ENCODE data around the gene ANKHD1. TPM values are rescaled to one million over a fixed set of nuclear protein-coding genes. Genes with fewer than 3 reads are reported as not detected.

The ANKHD1 gene
- polyA plus RNA-seq, 1 of the 3 experiments (the other 2 are of a cell fraction): 26.7 TPM

DNA sequence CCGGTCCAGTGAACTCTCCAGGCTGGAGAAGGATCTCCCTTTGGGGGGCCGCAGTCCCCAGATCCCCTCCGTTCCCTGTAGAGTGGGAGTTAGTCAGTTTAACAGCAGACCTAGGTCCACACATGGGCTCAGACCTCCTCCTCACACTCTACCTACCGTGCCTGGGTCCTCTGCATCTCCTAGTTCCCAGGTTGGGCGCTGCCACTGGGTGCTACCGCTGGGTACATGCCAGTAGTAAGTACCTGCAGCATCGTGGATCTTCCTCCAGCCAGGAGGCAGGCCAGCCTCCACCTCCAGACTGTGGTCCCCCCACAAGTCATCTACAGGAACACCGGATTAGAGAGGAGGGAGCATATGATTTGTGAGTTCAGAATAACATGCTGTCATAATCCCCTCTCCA, 162.0 kb downstream of the ANKHD1 start (continued):
- TF ChIP-seq FOXM1 (IDR thresholded peaks at IDR 0.05; ENCODE audit: low read depth): no peak
- no peak for TF ChIP-seq GATA2 (CRISPR knock-in tag; IDR thresholded peaks at IDR 0.05)
- TF ChIP-seq, protein P1, sequence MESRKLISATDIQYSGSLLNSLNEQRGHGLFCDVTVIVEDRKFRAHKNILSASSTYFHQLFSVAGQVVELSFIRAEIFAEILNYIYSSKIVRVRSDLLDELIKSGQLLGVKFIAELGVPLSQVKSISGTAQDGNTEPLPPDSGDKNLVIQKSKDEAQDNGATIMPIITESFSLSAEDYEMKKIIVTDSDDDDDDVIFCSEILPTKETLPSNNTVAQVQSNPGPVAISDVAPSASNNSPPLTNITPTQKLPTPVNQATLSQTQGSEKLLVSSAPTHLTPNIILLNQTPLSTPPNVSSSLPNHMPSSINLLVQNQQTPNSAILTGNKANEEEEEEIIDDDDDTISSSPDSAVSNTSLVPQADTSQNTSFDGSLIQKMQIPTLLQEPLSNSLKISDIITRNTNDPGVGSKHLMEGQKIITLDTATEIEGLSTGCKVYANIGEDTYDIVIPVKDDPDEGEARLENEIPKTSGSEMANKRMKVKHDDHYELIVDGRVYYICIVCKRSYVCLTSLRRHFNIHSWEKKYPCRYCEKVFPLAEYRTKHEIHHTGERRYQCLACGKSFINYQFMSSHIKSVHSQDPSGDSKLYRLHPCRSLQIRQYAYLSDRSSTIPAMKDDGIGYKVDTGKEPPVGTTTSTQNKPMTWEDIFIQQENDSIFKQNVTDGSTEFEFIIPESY (IDR thresholded peaks at IDR 0.05; ENCODE audit: borderline replicate concordance, low read depth): no peak

DNA sequence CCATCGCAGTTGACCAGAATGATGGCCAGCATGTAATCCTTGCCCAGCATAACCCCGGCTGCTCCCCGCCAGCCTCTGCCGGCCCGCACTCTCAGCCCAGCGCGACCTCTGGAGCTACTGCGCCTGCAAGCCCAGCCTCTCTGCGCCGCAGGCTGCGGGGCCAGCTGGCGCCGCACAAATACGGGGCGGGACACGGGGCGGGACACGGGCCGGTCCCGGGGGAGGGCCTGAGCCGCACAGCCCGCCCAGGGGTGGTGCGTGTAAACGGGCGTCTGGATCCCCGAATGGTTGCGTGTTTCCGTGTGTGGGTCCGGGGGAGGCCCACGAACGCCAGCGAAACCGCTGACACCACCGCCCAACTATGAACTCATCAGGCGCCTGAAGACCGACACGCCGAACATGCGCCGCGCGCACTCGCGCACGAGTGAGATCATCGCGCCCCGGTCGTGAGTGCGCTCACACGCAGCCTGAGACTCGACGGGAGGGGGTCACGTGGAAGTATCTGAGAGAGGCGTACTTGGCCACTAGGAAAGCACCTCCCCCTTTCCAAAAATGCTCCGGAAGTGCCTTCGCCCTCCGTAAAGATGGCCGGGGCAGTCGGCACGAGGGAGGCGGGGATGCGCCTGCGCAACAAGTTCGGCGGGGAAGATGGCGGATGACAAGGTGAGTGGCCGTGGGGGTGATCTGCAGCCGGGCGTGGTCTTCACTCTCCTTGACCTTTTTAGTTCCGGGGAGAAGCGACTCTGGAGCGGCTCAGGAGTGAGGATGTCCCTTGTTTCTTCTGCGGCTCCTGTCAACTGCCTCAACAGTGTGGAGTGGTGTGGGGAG, 162.8 kb downstream of the ANKHD1 start, which contains the start of the genes APBB3 and SLC35A4:
Gene APBB3, minus strand, starts transcription at position 403 of the 828 bp plus-strand sequence. Its CDS starts 353 bp downstream, at position 50.
Gene SLC35A4, plus strand, starts transcription at position 633 of the 828 bp plus-strand sequence. CDS start 2,342 bp downstream, outside the sequence.
- ChIA-PET CTCF (interaction anchor here (0.8 to 1.4 kb wide), 4 partner anchors 74 to 163 kb away, joined by 3 to 5 read pairs (median 3); no protein-coding TSS in a partner anchor), POLR2A (interaction anchor here (0.6 to 1.9 kb wide), 5 partner anchors 12 to 163 kb away, joined by 3 to 8 read pairs (median 4); partner anchors contain the start of genes EIF4EBP3, IK and NDUFA2)
- H2AFZ ChIP-seq (ENCODE audit: low read depth): peak within 1 kb of the TSS; percentile 78
- peak within 1 kb of the TSS; percentile 85 to 97 for H3K4me3 ChIP-seq (ENCODE audit: low read depth in 2 of 2, low read length in 1 of 2)
- no peaks in the 10 kb centered on the region for H3K27me3 ChIP-seq (ENCODE audit: insufficient read depth)
- peak; percentile 96 for DNase-seq
- H3K9ac ChIP-seq: peak within 1 kb of the TSS; percentile 80
- peaks cover 28% of the 10 kb centered on the region for H3K79me2 ChIP-seq (ENCODE audit: insufficient read depth)
- no peaks in the 10 kb centered on the region for H4K20me1 ChIP-seq (ENCODE audit: insufficient read depth)
- 1% methylated on average over 24 of the region's 74 CpGs for WGBS (ENCODE audit: low lambda C conversion rate)
- peaks cover 3 to 20% of the 10 kb centered on the region in 2 experiments; a peak in 1 of 4 replicates for H3K4me1 ChIP-seq (ENCODE audit: control insufficient read depth in 1 of 2, insufficient read depth in 2 of 2, low read depth in 1 of 2, low read length in 1 of 2)
- H3K4me2 ChIP-seq: peak within 1 kb of the TSS; percentile 77
- H3K27ac ChIP-seq (ENCODE audit: low read depth in 2 of 2, low read length in 1 of 2): peak within 1 kb of the TSS; percentile 90 to 94
- H3F3A ChIP-seq (replicated peaks; ENCODE audit: insufficient read depth): peaks cover 5% of the 10 kb centered on the region
- H3K9me3 ChIP-seq: no peaks in the 10 kb centered on the region
- H3K36me3 ChIP-seq (replicated peaks in 1 of 2; ENCODE audit: control insufficient read depth in 1 of 2, insufficient read depth in 2 of 2, low read length in 1 of 2): peaks cover 8 to 43% of the 10 kb centered on the region in 2 experiments
- no peaks in the 10 kb centered on the region for H3K9me2 ChIP-seq
- no peak for TF ChIP-seq FOXM1 (IDR thresholded peaks at IDR 0.05; ENCODE audit: low read depth)
- TF ChIP-seq, protein P2, sequence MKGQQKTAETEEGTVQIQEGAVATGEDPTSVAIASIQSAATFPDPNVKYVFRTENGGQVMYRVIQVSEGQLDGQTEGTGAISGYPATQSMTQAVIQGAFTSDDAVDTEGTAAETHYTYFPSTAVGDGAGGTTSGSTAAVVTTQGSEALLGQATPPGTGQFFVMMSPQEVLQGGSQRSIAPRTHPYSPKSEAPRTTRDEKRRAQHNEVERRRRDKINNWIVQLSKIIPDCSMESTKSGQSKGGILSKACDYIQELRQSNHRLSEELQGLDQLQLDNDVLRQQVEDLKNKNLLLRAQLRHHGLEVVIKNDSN (IDR thresholded peaks at IDR 0.05; ENCODE audit: borderline replicate concordance, low read depth): peak; percentile 89
- peak; percentile 74 for TF ChIP-seq ELF1 (IDR thresholded peaks at IDR 0.05)
- TF ChIP-seq FOSL2 (IDR thresholded peaks at IDR 0.05; ENCODE audit: borderline replicate concordance, low read depth): no peak
- no peak for TF ChIP-seq EZH2phosphoT487 (IDR thresholded peaks at IDR 0.05; ENCODE audit: borderline replicate concordance, low read depth)
- TF ChIP-seq TAF1 (IDR thresholded peaks at IDR 0.05; ENCODE audit: borderline replicate concordance, low read depth, low read length): peak; percentile 83
- TF ChIP-seq, protein P3, sequence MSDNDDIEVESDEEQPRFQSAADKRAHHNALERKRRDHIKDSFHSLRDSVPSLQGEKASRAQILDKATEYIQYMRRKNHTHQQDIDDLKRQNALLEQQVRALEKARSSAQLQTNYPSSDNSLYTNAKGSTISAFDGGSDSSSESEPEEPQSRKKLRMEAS (IDR thresholded peaks at IDR 0.05; ENCODE audit: low read depth): peak; percentile 97
- TF ChIP-seq FOXJ3 (CRISPR knock-in tag; IDR thresholded peaks at IDR 0.05): no peak
- no peak; the same call in 1 of the 2 replicates for TF ChIP-seq SIN3A (IDR thresholded peaks at IDR 0.05; ENCODE audit: borderline replicate concordance, low read depth, low read length)
- TF ChIP-seq YY1 (IDR thresholded peaks at IDR 0.05; ENCODE audit: low read depth): peak; percentile 98
- TF ChIP-seq NRF1 (IDR thresholded peaks at IDR 0.05; ENCODE audit: low read depth, low read length): peak; percentile 94
- TF ChIP-seq RXRA (IDR thresholded peaks at IDR 0.05; ENCODE audit: borderline replicate concordance, low read depth): no peak
- peak; percentile 93 for TF ChIP-seq POLR2AphosphoS5 (IDR thresholded peaks at IDR 0.05; ENCODE audit: low read depth, low read length)
- TF ChIP-seq EP300 (IDR thresholded peaks at IDR 0.05; ENCODE audit: borderline replicate concordance in 1 of 2, low read depth in 1 of 2, low read length in 1 of 2): no peak; a peak in 1 of 4 replicates
- TF ChIP-seq, protein P1 (IDR thresholded peaks at IDR 0.05; ENCODE audit: borderline replicate concordance, low read depth): no peak
- TF ChIP-seq MEF2A (IDR thresholded peaks at IDR 0.05; ENCODE audit: borderline replicate concordance, low read depth): no peak
- peak; percentile 82 for TF ChIP-seq GABPA (IDR thresholded peaks at IDR 0.05; ENCODE audit: low read depth)
- TF ChIP-seq, protein P4, sequence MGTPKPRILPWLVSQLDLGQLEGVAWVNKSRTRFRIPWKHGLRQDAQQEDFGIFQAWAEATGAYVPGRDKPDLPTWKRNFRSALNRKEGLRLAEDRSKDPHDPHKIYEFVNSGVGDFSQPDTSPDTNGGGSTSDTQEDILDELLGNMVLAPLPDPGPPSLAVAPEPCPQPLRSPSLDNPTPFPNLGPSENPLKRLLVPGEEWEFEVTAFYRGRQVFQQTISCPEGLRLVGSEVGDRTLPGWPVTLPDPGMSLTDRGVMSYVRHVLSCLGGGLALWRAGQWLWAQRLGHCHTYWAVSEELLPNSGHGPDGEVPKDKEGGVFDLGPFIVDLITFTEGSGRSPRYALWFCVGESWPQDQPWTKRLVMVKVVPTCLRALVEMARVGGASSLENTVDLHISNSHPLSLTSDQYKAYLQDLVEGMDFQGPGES (IDR thresholded peaks at IDR 0.05; ENCODE audit: low read depth, low read length): no peak
- TF ChIP-seq RAD21 (IDR thresholded peaks at IDR 0.05; ENCODE audit: low read length): no peak
- TF ChIP-seq GATA2 (CRISPR knock-in tag; IDR thresholded peaks at IDR 0.05): no peak; the same call in 1 of the 2 replicates
- TF ChIP-seq TCF12 (IDR thresholded peaks at IDR 0.05): no peak

Measured in SK-N-SH (cell line).